SK-N-SH treated with all-trans-retinoic acid at 6 μM for 48 hours (cell line): Measurements from ENCODE around the gene UNC13C.

Source experiments
- ARNTL ChIP-seq: fragments of 450-650 bp; formaldehyde crosslinking; IDR thresholded peaks from 2 replicates; pipeline ENCODE4 v1.5.0; 2020; ENCODE audit warnings: low read depth, mild to moderate bottlenecking, moderate library complexity, borderline replicate concordance
- OSR1 ChIP-seq: fragments of 250-450 bp; sonication (Bioruptor Pico); IDR thresholded peaks from 2 replicates; pipeline ENCODE4 v1.8.0; 2022; ENCODE audit warnings: moderate library complexity, mild to moderate bottlenecking, inconsistent platforms
- TCF4 ChIP-seq: fragments of 250-450 bp; sonication (Bioruptor Pico); IDR thresholded peaks from 2 replicates; pipeline ENCODE4 v1.8.0; 2021; ENCODE audit warnings: mild to moderate bottlenecking, moderate library complexity, borderline replicate concordance
- ZFP3 ChIP-seq: fragments of 250-450 bp; sonication (Bioruptor Pico); IDR thresholded peaks from 2 replicates; pipeline ENCODE4 v1.5.0; 2020; ENCODE audit warnings: mild to moderate bottlenecking, moderate library complexity

DNA sequence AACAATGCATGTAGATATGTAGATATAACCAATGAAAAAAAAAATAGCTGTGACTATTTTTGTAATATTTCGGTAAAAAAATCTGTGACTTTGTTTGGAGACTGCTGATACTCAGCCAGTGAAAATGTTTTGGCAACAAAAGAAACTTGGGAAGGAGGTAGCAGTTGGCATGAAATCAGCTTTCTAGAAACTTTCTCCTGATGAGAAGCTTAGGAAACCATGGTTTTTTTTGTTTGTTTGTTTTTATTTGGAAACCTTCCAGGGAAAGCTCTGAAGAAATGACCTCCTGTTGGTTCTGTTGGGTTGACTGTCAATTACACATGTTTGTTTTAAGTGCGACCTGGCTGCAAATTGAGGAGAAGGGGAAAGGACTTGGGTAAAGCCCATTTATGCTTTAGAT is 445.9 kb downstream of the UNC13C start:
- no peak for TF ChIP-seq TCF4 (CRISPR knock-in tag)
- no peak for TF ChIP-seq OSR1 (CRISPR knock-in tag)
- no peak for TF ChIP-seq ARNTL
- no peak for TF ChIP-seq ZFP3 (CRISPR knock-in tag)
